ENCODE results near the gene SCGB3A1. TPM values are rescaled to one million over a fixed set of nuclear protein-coding genes. Genes with fewer than 3 reads are reported as not detected.

SCGB3A1 gene
- total RNA-seq, 1 experiment from 2014 or later: not detected

DNA sequence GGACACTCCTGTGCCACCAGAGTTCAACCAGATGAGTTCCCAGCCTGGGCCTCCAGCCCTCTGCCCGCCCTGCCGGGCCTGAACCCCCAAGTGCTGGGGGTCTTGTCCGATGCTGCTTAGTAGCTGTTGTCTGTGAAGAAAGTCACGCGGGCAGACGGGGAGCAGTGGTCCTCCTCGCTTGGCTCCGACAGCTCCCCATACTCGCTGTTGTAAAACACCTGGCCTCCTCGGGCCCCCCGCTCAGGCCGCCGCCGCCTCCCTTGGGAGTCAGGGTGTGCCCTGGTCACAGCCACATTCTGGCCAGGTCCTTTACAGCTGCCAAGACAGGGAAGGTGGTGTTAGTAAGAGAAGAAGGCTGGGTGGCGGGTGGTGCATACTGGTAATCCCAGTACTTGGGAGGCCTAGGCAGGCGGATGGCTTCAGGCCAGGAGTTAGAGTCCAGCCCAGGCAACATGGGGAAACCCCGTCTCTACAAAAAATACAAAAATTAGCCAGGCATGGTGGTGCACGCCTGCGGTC lies 11.8 kb upstream of the SCGB3A1 start:
- POLR2A ChIA-PET: no interaction called here
- ATAC-seq (no peak), DNase-seq (ENCODE audit: low spot score) (no peak)
- H3K36me3 Mint-ChIP-seq: no peaks in the 10 kb centered on the region
- H3K4me3 Mint-ChIP-seq: no peak overlapping the region
- CTCF ChIA-PET: interaction anchor here (0.6 to 2.0 kb wide), 7 partner anchors 8 to 464 kb away, joined by 3 to 11 read pairs (median 4); no protein-coding TSS in a partner anchor
- TF ChIP-seq FOXK1 (CRISPR knock-in tag; IDR thresholded peaks at IDR 0.05): no peak
- TF ChIP-seq, protein P1, sequence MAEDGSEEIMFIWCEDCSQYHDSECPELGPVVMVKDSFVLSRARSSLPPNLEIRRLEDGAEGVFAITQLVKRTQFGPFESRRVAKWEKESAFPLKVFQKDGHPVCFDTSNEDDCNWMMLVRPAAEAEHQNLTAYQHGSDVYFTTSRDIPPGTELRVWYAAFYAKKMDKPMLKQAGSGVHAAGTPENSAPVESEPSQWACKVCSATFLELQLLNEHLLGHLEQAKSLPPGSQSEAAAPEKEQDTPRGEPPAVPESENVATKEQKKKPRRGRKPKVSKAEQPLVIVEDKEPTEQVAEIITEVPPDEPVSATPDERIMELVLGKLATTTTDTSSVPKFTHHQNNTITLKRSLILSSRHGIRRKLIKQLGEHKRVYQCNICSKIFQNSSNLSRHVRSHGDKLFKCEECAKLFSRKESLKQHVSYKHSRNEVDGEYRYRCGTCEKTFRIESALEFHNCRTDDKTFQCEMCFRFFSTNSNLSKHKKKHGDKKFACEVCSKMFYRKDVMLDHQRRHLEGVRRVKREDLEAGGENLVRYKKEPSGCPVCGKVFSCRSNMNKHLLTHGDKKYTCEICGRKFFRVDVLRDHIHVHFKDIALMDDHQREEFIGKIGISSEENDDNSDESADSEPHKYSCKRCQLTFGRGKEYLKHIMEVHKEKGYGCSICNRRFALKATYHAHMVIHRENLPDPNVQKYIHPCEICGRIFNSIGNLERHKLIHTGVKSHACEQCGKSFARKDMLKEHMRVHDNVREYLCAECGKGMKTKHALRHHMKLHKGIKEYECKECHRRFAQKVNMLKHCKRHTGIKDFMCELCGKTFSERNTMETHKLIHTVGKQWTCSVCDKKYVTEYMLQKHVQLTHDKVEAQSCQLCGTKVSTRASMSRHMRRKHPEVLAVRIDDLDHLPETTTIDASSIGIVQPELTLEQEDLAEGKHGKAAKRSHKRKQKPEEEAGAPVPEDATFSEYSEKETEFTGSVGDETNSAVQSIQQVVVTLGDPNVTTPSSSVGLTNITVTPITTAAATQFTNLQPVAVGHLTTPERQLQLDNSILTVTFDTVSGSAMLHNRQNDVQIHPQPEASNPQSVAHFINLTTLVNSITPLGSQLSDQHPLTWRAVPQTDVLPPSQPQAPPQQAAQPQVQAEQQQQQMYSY (CRISPR knock-in tag; IDR thresholded peaks at IDR 0.05): no peak
- TF ChIP-seq ZNF232 (CRISPR knock-in tag; IDR thresholded peaks at IDR 0.05): no peak
- TF ChIP-seq, protein P2, sequence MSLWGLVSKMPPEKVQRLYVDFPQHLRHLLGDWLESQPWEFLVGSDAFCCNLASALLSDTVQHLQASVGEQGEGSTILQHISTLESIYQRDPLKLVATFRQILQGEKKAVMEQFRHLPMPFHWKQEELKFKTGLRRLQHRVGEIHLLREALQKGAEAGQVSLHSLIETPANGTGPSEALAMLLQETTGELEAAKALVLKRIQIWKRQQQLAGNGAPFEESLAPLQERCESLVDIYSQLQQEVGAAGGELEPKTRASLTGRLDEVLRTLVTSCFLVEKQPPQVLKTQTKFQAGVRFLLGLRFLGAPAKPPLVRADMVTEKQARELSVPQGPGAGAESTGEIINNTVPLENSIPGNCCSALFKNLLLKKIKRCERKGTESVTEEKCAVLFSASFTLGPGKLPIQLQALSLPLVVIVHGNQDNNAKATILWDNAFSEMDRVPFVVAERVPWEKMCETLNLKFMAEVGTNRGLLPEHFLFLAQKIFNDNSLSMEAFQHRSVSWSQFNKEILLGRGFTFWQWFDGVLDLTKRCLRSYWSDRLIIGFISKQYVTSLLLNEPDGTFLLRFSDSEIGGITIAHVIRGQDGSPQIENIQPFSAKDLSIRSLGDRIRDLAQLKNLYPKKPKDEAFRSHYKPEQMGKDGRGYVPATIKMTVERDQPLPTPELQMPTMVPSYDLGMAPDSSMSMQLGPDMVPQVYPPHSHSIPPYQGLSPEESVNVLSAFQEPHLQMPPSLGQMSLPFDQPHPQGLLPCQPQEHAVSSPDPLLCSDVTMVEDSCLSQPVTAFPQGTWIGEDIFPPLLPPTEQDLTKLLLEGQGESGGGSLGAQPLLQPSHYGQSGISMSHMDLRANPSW (CRISPR knock-in tag; conservative IDR thresholded peaks at IDR 0.05; ENCODE audit: low read depth): no peak
- TF ChIP-seq GRHL2 (CRISPR knock-in tag; IDR thresholded peaks at IDR 0.05; ENCODE audit: insufficient replicate concordance, severe bottlenecking): no peak
- no peak overlapping the region for H3K27ac Mint-ChIP-seq
- no peaks in the 10 kb centered on the region for H3K9me3 Mint-ChIP-seq
- H3K27me3 Mint-ChIP-seq (ENCODE audit: low read depth): no peaks in the 10 kb centered on the region
- no peaks in the 10 kb centered on the region for H3K4me1 Mint-ChIP-seq

DNA sequence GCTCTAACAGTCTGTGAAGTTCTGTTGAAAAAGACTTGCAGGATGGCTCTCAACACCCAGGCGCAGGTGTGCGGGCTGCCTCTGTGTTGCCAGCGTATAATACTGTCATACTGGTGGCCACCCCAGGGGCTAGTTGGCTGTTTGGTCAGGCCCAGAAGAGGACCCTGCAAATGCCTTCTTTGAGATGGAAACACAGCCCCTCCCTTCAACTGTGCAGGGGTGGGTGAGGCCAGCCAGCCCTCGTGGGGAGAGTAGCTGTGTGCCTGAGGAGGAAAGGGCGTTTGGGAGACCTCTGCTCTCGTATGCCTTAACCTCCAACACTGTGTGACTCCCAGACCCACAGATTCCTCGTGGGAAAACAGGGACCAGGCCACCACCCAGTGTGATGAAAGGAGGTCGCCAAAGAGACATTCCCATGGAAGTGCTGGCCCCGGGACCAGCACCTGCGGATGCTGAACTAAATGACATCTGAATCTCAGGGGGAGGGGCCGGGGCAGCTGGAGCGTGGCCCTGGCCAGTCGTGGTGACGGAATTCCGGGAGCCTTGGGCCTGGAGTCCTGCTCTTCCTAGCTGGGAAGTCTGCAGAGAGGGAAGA lies 11.3 kb upstream of the SCGB3A1 start:
- DNase-seq (ENCODE audit: low spot score): peak; percentile 13
- no peak overlapping the region for H3K27ac Mint-ChIP-seq

More for the DNA sequence above, 11.3 kb upstream of the SCGB3A1 start:
- Mint-ChIP-seq H3K27me3 (ENCODE audit: low read depth) (no peaks in the 10 kb centered on the region), H3K9me3 (no peaks in the 10 kb centered on the region), H3K4me3 (no peak overlapping the region), H3K4me1 (no peaks in the 10 kb centered on the region), H3K36me3 (no peaks in the 10 kb centered on the region)
- no peak for ATAC-seq
- CTCF ChIA-PET: interaction anchor here (0.6 to 2.0 kb wide), 5 partner anchors 9 to 464 kb away, joined by 3 to 11 read pairs (median 5); no protein-coding TSS in a partner anchor
- POLR2A ChIA-PET: no interaction called here
- TF ChIP-seq NFYB (CRISPR knock-in tag; conservative IDR thresholded peaks at IDR 0.05; ENCODE audit: low read depth) (no peak), ESRRA (CRISPR knock-in tag; IDR thresholded peaks at IDR 0.05; ENCODE audit: borderline replicate concordance) (no peak), IRF2 (CRISPR knock-in tag; IDR thresholded peaks at IDR 0.05; ENCODE audit: borderline replicate concordance, low read depth) (no peak), TEAD1 (CRISPR knock-in tag; IDR thresholded peaks at IDR 0.05) (no peak), MYBL2 (CRISPR knock-in tag; IDR thresholded peaks at IDR 0.05) (no peak), FOXJ3 (CRISPR knock-in tag; IDR thresholded peaks at IDR 0.05; ENCODE audit: borderline replicate concordance) (no peak), EMX1 (CRISPR knock-in tag; IDR thresholded peaks at IDR 0.05) (no peak), SP1 (CRISPR knock-in tag; conservative IDR thresholded peaks at IDR 0.05) (no peak), RELA (CRISPR knock-in tag; IDR thresholded peaks at IDR 0.05; ENCODE audit: borderline replicate concordance) (no peak)
- TF ChIP-seq, protein P3, sequence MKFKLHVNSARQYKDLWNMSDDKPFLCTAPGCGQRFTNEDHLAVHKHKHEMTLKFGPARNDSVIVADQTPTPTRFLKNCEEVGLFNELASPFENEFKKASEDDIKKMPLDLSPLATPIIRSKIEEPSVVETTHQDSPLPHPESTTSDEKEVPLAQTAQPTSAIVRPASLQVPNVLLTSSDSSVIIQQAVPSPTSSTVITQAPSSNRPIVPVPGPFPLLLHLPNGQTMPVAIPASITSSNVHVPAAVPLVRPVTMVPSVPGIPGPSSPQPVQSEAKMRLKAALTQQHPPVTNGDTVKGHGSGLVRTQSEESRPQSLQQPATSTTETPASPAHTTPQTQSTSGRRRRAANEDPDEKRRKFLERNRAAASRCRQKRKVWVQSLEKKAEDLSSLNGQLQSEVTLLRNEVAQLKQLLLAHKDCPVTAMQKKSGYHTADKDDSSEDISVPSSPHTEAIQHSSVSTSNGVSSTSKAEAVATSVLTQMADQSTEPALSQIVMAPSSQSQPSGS (CRISPR knock-in tag; IDR thresholded peaks at IDR 0.05; ENCODE audit: borderline replicate concordance, low read depth): no peak
- TF ChIP-seq, protein P4, sequence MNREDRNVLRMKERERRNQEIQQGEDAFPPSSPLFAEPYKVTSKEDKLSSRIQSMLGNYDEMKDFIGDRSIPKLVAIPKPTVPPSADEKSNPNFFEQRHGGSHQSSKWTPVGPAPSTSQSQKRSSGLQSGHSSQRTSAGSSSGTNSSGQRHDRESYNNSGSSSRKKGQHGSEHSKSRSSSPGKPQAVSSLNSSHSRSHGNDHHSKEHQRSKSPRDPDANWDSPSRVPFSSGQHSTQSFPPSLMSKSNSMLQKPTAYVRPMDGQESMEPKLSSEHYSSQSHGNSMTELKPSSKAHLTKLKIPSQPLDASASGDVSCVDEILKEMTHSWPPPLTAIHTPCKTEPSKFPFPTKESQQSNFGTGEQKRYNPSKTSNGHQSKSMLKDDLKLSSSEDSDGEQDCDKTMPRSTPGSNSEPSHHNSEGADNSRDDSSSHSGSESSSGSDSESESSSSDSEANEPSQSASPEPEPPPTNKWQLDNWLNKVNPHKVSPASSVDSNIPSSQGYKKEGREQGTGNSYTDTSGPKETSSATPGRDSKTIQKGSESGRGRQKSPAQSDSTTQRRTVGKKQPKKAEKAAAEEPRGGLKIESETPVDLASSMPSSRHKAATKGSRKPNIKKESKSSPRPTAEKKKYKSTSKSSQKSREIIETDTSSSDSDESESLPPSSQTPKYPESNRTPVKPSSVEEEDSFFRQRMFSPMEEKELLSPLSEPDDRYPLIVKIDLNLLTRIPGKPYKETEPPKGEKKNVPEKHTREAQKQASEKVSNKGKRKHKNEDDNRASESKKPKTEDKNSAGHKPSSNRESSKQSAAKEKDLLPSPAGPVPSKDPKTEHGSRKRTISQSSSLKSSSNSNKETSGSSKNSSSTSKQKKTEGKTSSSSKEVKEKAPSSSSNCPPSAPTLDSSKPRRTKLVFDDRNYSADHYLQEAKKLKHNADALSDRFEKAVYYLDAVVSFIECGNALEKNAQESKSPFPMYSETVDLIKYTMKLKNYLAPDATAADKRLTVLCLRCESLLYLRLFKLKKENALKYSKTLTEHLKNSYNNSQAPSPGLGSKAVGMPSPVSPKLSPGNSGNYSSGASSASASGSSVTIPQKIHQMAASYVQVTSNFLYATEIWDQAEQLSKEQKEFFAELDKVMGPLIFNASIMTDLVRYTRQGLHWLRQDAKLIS (CRISPR knock-in tag; IDR thresholded peaks at IDR 0.05; ENCODE audit: borderline replicate concordance): no peak
- TF ChIP-seq, protein P1 (CRISPR knock-in tag; IDR thresholded peaks at IDR 0.05): no peak

Data from WTC11 (cell line).